GM19438 (cell line): Measurements from ENCODE around the gene PC.
A peak's percentile ranks its signal among the peaks of the same experiment; 100 is the strongest.
"Not testable (repeated sequence)": the region's sequence is repeated elsewhere in the genome, so short reads cannot be mapped to it uniquely, and the experiment has no call there.

Experiments used
- ATAC-seq: cut with Tn5 transposase; IDR thresholded peaks from one replicate; pipeline ENCODE4 v1.9.1; 2021; ENCODE audit warnings: low read depth; ENCODE audit not compliant: unreplicated experiment

The PC gene

DNA sequence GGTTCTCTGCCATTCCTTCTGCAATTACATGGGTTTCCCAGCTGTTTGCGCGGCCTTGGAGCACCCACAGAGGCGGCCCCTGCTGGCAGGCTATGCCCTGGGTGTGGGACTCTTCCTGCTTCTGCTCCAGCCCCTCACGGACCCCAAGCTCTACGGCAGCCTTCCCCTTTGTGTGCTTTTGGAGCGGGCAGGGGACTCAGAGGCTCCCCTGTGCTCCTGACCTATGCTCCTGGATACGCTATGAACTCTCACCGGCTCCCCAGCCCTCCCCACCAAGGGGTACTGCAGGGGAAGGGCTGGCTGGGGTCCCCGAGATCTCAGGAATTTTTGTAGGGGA, 112.3 kb downstream of the PC start:
- no peak for ATAC-seq

DNA sequence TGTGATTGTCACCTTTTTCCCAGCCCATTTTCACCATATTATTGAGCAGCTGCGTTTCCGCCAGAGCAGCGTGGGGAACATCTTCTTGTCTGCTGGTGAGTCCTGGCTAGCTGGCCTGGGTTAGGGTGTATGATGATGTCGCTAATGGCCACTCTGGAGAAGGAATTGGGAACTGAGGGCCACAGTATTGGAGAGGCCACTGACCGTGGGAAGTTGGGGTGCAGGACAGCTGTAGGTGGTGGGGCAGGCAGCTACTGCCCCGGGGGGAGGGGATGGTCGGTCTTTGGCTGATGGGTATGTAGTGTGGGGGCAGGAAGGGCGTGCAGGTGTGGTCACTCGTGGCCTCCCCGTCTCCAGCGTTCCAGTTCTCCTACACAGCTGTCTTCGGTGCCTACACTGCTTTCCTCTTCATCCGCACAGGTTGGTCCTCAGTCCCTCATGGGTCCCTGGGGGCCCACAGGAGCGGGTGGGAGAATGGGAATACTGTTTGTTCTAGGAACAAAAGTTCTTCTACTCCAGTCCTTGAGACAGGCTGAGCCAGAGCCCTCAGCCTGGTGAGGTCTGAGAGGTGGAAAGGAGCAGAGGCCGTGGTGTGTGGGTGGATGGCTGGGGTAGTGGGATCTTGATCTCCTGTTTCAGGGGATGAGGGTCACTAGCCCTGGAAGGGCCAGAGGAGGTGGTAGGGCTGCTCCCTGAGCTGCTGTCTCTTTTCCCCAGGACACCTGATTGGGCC, 112.9 kb downstream of the PC start:
- no peak for ATAC-seq

DNA sequence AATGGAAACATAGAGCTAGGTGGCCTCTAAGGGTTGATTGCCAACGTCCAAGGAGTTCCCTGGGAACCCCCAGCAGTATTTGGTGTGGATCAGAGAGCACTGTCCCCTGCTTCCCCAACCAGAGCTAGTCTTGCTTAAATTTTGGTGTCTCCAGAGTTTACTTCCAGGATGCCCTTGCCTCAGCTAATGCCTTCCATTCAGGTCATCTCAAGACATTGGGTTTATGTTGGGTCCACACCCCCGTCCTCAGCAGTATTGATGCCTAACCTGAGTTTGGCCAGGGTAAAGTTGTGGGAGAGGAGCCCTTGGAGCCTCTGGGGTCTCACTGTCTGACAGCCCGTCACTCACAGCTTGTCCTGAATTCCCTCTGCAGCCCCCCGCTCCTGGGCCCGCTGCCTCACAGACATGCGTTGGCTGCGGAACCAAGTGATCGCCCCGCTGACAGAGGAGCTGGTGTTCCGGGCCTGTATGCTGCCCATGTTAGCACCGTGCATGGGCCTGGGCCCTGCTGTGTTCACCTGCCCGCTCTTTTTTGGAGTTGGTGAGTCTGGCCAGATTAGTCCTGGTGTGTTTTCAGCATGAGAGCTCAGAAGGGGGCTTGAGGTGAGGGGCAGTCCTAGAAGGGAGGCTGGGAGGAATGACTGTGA, 113.6 kb downstream of the PC start:
- ATAC-seq, result no peak

DNA sequence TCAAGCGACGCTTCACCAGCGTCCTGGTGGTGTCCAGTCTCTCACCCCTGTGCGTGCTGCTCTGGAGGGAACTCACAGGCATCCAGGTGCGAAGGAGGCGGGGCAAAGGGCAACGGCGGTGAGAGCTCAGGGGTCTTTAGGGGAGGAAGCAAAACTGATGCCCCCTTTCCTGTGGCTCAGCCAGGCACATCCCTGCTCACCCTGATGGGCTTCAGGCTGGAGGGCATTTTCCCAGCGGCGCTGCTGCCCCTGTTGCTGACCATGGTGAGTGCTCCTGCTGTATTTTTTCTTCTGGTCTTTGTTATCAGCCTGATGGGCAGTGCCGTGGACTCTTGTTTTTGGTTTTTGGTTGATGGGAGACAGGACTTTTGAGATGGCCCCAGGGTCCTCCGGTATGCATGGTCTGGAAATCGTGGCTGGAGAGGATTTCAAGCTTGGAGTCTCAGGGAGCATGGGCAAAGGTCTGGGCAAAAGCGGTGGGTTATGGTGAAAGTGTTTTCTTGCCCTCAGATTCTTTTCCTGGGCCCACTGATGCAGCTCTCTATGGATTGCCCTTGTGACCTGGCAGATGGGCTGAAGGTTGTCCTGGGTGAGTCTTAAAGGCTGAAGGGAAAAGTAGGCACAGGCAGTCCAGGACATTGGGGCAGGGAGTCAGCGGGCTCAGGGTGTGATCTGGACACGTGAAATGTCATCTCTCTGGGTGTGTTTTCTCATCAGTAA, 114.2 kb downstream of the PC start:
- no peak for ATAC-seq

DNA sequence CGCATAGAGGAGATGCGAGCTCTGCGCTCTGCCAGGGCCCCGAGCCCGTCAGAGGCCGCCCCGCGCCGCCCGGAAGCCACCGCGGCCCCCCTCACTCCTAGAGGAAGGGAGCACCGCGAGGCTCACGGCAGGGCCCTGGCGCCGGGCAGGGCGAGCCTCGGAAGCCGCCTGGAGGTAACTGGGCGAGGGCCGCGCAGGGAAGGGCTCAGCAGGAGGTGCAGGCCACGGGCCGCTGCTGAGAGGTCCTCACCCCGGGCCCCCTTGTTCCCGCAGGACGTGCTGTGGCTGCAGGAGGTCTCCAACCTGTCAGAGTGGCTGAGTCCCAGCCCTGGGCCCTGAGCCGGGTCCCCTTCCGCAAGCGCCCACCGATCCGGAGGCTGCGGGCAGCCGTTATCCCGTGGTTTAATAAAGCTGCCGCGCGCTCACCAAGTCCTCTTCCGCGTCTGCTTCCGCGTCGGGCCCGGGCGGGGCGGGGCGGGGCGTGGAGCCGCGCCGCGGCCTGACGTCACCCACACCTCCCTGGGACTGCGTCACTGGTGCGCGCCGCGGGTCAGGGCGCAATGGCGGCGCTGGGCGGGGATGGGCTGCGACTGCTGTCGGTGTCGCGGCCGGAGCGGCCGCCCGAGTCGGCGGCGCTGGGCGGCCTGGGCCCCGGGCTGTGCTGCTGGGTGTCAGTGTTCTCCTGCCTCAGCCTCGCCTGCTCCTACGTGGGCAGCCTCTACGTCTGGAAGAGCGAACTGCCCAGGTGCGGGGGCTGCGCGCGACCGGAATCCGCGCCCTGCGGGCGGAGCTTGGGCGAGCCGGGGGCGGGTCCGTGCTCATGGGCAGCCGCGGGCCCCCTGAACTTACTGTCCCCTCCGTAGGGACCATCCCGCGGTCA, 115.0 kb downstream of the PC start, which contains the start of gene RCE1:
TSS of gene RCE1 (plus strand) at position 546 of the 880 bp plus-strand sequence. CDS start at position 561, 15 bp downstream.
- peak; percentile 73 for ATAC-seq

DNA sequence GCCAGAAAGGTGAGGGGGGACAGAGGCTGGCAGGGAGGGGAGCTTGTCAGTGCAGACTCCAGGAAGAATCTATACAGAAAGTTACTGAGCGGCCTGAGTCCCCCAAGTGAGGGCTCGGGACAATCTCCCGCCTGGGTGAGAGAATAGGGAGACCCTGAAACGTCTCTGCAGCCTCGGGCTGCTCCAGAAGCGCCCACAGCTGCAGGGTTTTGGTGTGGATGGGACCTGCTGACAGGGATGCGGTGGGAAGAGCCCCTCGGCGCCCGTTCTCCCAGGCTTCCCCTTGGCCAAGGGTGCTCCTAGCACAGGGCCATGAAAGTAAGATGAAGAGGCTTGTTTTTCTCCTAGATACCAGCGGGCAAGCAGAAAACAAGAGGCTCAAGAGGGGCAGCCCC, 115.7 kb downstream of the PC start:
- no peak for ATAC-seq

DNA sequence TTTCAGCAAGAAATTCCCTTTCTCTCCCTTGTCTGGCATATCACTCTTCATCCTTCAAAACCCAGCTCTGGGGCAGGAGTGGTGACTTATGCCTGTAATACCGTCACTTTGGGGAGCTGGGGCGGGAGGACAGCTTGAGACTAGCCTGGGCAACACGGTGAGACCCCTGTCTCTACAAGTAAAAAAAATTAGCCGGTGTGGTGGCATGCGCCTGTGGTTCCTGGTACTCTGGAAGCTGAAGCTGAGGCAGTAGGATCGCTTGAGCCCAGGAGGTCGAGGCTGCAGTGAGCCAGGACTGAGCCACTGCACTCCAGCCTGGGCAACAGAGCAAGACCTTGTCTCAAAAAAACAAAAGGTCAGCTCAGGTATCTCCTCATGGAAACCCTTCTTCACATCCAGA, 116.3 kb downstream of the PC start:
- ATAC-seq, result no peak

DNA sequence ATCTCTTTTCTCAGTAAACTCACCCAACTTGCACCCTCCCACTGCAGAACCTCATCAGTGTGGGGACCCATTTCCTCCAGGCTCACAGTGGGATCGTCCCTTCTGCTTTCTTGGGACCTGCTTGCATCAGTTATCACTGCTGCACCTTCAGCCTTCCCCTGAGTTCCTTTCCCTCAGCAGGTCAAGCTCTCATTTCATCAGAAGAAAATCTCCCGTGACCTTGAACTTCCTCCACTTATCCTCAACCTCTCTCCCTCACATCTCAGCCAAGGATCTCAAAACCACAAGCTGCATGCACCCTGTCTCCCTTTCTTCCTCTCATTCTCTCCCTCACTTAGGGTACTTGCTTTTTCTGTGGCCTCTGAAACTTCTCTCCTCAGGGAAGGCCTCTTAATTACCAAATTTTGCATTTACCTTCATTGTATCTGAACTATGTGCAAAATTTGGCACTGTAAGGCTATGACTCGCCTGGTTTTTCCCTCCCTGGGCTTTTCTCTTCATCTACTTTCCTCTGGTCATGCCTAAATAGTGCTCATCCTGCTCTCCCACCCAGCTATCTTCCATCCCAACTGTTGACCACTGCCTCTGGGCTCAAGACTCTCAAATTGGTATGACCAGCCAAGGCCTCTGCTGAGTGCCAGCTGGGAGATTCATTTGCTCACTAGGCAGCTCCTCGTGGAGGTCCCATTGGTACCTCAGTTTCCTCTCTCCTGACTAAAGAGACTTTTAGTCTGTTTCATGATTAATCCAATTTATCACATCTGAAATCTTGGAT, 117.7 kb downstream of the PC start:
- ATAC-seq, result no peak

DNA sequence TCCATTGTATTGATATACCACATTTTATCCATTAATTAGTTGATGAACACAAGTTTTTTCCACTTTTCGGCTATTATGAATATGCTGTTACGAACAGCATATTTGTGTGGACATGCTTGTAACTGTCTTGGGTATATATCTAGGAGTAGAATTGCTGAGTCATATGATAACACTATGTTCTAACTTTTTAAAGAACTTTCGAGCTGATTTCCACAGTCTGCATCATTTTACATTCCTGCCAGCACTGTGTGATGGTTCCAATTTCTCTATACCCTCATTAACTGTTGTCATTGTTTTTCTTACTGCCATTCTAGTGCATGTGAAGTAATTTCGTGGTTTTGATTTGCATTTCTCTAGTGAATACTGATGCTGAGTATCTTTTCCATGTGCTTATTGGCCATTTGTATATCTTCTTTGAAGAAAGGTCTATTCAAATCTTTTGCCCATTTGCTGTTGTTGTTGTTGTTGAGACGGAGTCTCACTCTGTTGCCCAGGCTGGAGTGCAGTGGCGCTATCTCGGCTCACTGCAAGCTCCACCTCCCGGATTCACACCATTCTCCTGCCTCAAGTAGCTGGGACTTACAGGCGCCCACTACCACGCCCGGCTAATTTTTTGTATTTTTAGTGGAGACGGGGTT, 122.3 kb downstream of the PC start:
- ATAC-seq, result no peak

DNA sequence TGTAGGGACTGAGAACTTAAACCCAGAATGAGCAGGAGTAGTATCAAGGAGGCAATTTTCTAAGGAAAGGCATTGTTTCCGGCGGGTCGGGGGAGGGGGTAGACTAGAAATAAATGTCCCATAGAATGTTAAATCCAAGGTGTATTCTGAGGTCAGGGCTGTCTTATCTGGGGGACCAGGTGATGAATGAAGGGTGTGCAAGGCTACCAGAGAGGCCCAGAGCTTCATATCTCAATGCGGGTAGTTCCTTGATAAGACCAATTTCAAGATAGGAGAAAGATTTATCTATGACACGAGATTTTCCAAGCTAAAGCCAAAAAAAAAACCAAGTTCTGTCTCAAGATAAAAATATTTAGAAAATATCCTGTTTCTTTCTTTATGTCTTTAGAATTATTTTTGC, 123.2 kb downstream of the PC start:
- no peak for ATAC-seq

DNA sequence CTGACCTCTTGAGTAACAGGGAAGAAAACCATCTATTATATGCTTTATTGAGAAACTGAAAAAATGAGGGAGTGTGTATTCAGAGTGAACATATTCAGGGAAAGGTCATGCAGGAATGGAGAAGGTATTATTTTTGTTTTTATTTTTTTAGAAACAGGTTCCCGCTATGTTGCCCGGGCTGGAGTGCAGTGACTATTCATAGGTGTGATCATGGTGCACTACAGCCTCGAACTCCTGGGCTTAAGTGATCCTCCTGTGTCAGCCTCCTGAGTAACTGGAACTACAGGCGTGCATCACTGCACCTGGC, 123.7 kb downstream of the PC start:
- no peak for ATAC-seq

DNA sequence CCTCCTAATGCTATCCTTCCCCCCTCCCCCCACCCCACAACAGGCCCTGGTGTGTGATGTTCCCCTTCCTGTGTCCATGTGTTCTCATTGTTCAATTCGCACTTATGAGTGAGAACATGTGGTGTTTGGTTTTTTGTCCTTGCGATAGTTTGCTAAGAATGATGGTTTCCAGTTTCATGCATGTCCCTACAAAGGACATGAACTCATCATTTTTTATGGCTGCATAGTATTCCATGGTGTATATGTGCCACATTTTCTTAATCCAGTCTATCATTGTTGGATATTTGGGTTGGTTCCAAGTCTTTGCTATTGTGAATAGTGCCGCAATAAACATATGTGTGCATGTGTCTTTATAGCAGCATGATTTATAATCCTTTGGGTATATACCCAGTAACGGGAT, 133.6 kb downstream of the PC start:
- ATAC-seq, result not testable (repeated sequence)

DNA sequence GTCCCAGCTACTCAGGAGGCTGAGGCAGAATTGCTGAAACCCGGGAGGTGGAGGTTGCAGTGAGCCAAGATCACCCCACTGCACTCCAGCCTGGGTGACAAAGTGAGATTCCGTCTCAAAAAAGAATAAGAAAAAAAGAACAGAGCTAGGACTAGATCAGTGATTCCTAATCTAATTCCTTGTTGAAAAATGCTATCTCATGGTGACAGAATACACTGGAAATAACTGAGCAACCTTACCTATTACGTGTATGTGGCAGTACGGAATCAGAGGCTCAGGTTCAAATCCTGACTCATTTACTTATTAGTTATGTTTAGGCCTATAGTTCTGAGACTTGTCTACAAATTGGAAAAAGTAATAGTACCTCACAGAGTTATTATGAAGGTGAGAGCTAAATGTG, 134.5 kb downstream of the PC start:
- ATAC-seq, result no peak

DNA sequence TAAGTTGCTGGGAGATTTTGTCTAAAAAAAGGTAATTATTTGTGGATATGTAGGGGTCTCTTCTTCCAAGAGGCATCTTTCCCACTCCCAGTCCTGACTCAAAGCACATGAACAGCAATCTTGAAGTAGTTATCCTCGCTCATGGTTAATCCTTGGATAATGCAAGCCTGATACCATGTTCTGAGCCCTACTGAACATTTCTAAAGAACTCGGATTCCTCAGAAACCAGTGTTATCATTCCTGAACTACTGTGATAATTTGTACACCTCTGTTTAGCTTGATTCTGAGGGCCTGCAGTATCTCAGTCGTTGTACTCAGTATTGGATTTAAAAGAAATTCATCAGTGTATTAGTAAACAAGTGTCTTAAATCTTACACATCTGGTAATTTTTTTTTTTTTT, 137.3 kb downstream of the PC start:
- no peak for ATAC-seq

DNA sequence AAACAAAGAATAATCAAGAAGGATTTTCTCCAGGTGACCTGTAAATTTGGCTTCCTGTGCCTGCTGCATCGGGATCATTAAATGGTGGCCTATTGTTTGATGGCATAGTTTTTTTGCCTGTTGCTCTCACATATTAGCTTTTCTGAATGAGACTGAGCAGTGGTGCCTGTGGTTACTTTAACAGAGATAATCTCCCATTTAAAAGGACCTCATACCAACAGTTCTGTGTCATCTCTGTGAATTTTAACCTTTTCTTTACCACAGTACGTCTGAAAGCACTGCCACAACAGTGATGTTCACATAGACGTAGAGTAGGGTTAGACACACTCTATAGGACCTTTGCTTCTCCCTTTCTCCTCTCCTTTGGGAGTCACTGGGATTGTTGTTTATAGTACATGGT, 137.8 kb downstream of the PC start:
- no peak for ATAC-seq

DNA sequence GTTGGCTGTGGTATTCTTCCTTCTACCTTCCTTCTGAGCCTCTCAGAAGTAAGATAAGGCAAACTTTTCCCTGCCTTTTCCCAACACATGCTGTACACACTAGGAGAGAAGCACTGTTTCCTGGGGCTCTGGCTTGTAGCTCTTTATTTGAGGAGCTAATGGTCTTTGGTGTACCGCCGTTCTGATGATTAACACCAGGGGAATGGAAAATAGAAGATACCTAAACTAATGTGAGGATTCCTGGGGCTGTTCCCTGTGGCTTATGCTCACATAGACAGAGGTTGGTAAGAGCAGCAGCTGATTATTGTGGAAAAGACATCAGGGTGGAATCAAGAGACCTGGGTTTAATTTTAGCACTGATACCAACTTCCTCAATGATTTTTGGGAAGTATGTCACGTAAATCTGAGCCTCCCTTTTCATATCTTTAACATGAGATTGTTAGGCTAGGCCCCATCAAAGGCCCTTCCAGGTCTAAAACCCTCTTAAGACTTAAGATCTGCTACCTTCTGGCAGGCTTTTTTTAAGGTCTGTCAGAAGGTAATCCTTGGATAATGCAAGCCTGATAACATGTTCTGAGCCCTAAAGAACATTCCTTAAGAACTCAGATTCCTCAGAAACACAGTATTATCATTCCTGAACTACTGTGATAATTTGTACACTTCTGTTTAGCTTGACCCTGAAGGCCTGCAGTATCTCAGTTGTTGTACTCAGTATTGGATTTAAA, 139.8 kb downstream of the PC start:
- no peak for ATAC-seq

DNA sequence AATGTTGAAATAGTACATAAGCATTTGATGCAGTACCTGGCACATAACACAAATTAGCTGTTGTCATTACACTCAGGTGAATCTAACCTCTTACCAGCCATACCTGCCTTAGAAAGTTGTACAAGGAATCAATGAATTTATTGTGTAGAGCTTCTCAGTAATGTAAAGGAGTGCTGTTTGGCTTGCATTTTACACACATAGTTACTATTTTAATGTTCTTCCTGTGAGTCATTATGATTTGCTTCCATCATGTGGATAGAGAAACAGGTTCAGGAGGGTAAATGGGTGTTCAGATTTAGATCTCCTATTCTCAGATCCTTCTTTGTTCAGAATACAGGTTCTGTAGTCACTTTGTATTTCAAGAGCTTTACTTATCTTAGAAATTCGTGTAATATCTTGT, 142.5 kb downstream of the PC start:
- no peak for ATAC-seq

DNA sequence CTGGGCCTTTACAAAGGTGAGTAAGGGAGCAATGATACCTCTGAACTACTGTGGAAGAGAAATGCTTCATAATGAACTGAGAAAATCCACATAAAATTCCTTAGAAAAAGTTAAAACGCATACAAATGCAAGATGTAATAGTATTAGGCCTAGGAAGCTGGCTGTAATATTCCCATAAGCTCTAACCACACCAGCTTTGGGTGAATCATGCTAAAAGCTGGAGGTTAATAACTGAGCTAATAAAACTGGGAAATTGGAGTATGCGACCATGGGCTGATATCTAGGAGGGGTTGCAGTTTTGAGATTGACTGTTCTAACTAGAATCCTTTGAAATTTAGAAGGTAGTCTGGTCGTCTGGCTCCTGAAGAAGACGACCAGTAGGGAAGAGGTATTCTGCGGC, 143.5 kb downstream of the PC start:
- no peak for ATAC-seq

DNA sequence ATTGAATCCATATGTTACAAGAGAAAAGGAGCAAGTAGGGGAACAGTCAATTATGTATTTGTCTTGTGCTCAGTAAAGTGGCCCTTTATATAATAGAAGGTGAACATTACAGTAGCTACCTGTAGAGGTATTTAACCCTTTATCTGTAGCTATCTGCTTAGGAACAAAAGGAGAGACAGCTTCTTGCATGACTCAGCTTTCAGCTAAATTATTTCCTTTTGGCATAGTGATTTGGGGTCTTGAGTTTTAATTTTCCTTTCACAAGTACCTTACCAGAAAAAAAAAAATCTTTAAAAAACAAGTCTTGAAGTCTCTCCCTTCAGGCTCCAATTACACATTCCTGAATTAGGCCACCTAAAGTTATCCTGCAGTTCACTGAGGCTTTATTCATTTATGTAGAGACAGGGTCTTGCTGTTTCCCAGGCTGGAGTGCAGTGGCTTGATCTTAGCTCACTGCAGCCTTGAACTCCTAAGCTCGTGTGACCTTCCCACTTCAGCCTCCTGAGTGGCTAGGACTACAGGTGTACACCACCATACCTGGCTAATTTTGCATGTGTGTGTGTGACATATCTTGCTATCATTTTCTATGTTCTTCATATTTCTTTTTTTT, 147.5 kb downstream of the PC start:
- no peak for ATAC-seq
